GM23248 (cell line): ENCODE results near the gene AMBN.

Experiments used
- EZH2 ChIP-seq: fragments of 200-600 bp; sonication (generic); IDR thresholded peaks from 2 replicates; pipeline ENCODE4 v1.6.1; 2018; ENCODE audit warnings: antibody characterized with exemption, mild to moderate bottlenecking; ENCODE audit not compliant: insufficient read depth, poor library complexity, severe bottlenecking
- EZH2phosphoT487 ChIP-seq: fragments of 200-600 bp; sonication (generic); IDR thresholded peaks from 2 replicates; pipeline ENCODE4 v1.6.1; 2018; ENCODE audit warnings: antibody characterized with exemption, moderate library complexity, mild to moderate bottlenecking, low read depth; ENCODE audit not compliant: insufficient read depth

DNA sequence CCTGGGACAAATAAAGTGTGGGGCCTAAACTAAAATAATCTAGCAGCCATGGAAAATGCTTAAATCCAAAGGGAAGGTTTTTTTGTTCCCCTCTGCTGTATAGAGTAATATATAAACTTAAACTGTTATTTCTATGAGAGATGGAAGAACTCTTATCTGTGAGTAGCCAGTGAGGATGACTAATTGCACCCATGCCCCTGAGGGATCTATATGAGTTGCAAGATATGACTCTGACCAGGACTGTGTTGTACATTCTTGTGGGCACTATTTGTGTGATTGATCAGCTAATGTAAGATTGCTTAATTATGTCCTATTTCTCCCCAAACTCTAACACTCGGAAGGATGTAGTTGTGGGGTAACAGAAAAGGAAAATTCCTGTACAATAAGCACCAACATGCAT lies 35.2 kb upstream of the AMBN start:
- TF ChIP-seq EZH2phosphoT487 (no peak), EZH2 (no peak)
